AG04450 (cell line): ENCODE data around the gene CYFIP1. TPM values are rescaled to one million over a fixed set of nuclear protein-coding genes. Genes with fewer than 3 reads are reported as not detected.

Experiments
- CTCF ChIA-PET: fragments of 300-600, 350-600 bp; formaldehyde crosslinking; extraction: SDS; loops from one replicate; lab custom pipeline; 2022; ENCODE audit warnings: antibody characterized with exemption, inconsistent platforms; lab: Charles Lee
- POLR2A ChIA-PET: fragments of 350-600 bp; formaldehyde crosslinking; extraction: SDS; loops from one replicate; lab custom pipeline; 2021; ENCODE audit warnings: antibody characterized with exemption, inconsistent platforms; lab: Yijun Ruan, JAX
- DNase-seq: peaks from one replicate; pipeline ENCODE4 v3.0.0-alpha.2; 2011; ENCODE audit warnings: low read depth, low spot score
- H3K27ac ChIP-seq: one replicate; pipeline ENCODE4 v1.5.1; 2012; ENCODE audit warnings: low read depth, low read length, control low read depth
- H3K27me3 ChIP-seq: one replicate; pipeline ENCODE4 v1.6.0; 2012; ENCODE audit warnings: low read length; ENCODE audit not compliant: control insufficient read depth, insufficient read depth
- H3K4me3 ChIP-seq: 2 replicates; pipeline ENCODE4 v1.5.1; 2011; ENCODE audit warnings: mild to moderate bottlenecking, low read depth, low read length, control low read depth
- H3K9me3 ChIP-seq: 2 replicates; pipeline ENCODE4 v1.5.1; 2012; ENCODE audit warnings: low read length; ENCODE audit not compliant: control insufficient read depth, insufficient read depth
- polyA plus RNA-seq: library from polyadenylated mRNA; depleted of rRNA; stranded (reverse); fragments of >200 nt; gene quantifications from 2 replicates; pipeline ENCODE4 v1.2.3, GENCODE V29; 2011
- TF ChIP-seq, protein P1 (sequence below): IDR thresholded peaks from 2 replicates; pipeline ENCODE4 v1.5.1; 2011; ENCODE audit warnings: low read depth, low read length, control low read depth, inconsistent platforms

CYFIP1 gene
- polyA plus RNA-seq, 1 experiment = 70.9 TPM

DNA sequence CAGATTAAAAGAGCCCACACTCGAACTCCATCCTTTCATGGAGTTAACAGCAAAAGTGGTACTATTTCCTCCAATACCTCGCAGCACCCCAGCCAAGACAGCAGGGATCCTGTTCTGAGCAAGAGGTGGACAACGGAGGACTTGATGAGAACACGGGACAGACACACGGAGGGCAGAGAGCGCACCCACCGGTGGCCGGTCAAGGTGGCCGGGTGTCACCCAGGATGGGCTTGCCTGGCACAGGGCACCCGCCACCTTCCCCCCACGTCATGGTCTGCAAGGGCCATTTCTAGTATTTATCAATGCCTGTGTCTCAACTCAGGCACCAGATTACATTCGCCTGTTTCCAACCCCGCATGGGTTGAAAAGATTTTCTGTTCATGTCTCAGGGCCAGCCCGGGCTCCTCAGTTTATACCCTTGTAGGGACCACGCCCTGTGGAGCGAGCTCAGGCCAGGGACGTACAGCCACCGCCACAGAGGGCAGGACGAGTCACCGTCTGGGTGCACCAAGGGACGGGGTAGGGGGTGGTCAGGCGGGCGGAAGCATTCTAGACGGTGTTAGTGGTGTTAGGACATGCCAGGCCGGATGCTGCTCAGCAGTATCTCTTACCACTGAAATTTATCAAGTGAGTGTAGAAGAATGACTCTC is 64.2 kb downstream of the CYFIP1 start:
- Histone ChIP-seq H3K27ac (no peak overlapping the region), H3K4me3 (no peak overlapping the region), H3K27me3 (no peaks in the 10 kb centered on the region), H3K9me3 (peaks cover 9% of the 10 kb centered on the region; the same call in 1 of the 2 replicates)
- ChIA-PET POLR2A (no interaction called here), CTCF (interaction anchor here (1.4 kb wide), 1 partner anchor 9 kb away, joined by 3 read pairs; no protein-coding TSS in a partner anchor)
- DNase-seq = no peak
- TF ChIP-seq, protein P1, sequence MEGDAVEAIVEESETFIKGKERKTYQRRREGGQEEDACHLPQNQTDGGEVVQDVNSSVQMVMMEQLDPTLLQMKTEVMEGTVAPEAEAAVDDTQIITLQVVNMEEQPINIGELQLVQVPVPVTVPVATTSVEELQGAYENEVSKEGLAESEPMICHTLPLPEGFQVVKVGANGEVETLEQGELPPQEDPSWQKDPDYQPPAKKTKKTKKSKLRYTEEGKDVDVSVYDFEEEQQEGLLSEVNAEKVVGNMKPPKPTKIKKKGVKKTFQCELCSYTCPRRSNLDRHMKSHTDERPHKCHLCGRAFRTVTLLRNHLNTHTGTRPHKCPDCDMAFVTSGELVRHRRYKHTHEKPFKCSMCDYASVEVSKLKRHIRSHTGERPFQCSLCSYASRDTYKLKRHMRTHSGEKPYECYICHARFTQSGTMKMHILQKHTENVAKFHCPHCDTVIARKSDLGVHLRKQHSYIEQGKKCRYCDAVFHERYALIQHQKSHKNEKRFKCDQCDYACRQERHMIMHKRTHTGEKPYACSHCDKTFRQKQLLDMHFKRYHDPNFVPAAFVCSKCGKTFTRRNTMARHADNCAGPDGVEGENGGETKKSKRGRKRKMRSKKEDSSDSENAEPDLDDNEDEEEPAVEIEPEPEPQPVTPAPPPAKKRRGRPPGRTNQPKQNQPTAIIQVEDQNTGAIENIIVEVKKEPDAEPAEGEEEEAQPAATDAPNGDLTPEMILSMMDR = no peak

DNA sequence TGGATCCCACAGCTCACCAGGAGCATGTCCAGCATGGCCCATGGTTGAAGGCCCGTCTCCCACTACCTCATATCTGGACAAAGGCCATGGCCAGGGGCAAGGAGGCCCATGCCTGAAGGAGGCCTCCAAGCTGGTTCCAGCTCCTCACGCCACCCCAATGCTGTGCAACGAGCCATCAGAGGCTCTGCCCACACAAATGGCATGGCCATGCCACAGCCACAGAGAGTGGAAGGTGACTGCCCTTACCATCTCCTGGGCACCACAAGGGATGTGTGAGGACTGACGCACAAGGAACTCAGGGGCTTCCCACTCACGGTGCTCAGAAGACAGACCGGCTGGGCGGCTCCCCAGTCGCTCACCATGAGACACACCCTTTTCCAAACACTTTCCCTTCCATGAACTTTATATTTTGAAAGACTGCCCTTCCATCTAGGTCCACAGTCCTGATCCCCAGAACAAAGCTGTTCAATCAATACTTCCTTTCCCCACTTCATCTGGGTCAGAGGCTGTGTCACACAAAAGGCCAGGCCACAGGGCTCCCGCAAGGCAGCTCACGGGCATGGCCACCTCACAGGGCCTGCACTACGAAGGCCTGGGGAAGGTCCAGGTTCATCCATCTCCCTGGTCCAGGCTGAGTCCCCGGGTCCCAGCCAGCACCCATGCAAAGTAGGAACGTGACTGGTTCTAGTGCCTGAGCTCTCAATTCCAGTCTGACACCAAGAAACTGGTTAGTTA is 66.4 kb downstream of the CYFIP1 start:
- TF ChIP-seq, protein P1 = no peak
- ChIA-PET CTCF (no interaction called here), POLR2A (no interaction called here)
- Histone ChIP-seq H3K27ac (no peak overlapping the region), H3K9me3 (peaks cover 8% of the 10 kb centered on the region; the same call in 1 of the 2 replicates), H3K27me3 (no peaks in the 10 kb centered on the region), H3K4me3 (no peak overlapping the region)
- no peak for DNase-seq

DNA sequence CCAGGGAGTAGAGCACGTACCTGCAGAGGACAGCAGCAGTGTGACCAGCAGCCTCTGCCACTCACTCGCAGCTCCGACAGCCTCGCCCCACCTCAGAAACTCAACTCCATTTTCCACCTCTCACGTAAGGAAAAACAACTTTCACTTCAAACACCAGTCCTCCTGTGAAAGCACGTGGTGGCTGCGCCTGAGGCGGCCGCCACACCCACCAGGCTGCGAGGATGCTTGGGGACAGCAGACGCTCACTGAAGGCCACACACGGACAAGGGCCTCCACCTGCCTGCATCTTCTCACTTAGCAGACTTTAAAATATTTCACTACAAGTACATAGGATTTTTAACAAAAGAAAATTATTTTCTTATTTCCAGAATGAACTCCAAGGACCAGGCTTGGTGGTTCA is 67.9 kb downstream of the CYFIP1 start:
- no peak overlapping the region for H3K27ac ChIP-seq
- no peak overlapping the region for H3K4me3 ChIP-seq
- DNase-seq = no peak
- ChIA-PET CTCF (no interaction called here), POLR2A (no interaction called here)
- TF ChIP-seq, protein P1 = no peak
- H3K27me3 ChIP-seq = no peaks in the 10 kb centered on the region
- no peaks in the 10 kb centered on the region; the same call in 1 of the 2 replicates for H3K9me3 ChIP-seq

DNA sequence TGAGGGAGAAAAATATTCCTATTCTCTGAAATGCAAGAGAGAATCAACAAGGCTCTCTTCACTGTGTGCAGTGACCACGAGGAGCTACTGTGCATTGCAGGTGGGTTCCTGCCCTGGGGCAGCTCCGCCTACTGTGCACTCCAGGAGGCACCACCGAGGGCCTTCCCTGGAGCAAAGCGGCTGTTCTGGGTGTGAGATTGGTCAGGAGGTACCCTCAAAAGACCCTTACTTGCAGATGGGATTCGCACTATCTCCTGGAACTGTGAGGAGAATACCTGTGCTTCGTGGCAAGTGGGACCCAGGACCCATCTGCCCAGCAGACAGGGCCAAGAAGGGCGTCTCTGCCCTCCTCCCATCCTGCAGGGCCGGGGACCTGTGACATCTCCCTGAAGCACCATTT is 68.9 kb downstream of the CYFIP1 start:
- Histone ChIP-seq H3K4me3 (no peak overlapping the region), H3K27me3 (no peaks in the 10 kb centered on the region), H3K27ac (no peak overlapping the region), H3K9me3 (no peaks in the 10 kb centered on the region; the same call in 1 of the 2 replicates)
- TF ChIP-seq, protein P1 = no peak
- ChIA-PET CTCF (no interaction called here), POLR2A (interaction anchor here (0.7 kb wide), 1 partner anchor 28 kb away, joined by 6 read pairs; no protein-coding TSS in a partner anchor)
- DNase-seq = no peak

DNA sequence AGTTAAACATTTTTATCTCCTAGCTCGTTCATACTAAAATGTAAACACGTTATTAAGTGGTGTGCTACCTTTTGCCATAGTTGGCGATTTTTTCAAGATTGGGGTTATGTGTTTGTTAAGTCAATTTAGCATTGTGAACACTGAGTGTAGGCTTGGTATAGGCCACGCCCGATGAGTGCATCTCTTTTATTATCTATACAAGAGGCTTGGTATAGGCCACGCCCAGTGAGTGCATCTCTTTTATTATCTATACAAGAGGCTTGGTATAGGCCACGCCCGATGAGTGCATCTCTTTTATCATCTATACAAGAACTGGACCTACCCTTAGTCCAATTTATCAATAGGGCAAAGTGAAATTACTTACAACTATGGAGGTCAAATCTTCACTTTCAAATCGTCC is 71.3 kb downstream of the CYFIP1 start:
- ChIA-PET CTCF (no interaction called here), POLR2A (no interaction called here)
- H3K4me3 ChIP-seq = no peak overlapping the region
- TF ChIP-seq, protein P1 = no peak
- no peak for DNase-seq
- H3K9me3 ChIP-seq = no peaks in the 10 kb centered on the region
- H3K27ac ChIP-seq = no peak overlapping the region
- H3K27me3 ChIP-seq = no peaks in the 10 kb centered on the region
